ENCODE data around the gene STX19.

STX19 gene, protein sequence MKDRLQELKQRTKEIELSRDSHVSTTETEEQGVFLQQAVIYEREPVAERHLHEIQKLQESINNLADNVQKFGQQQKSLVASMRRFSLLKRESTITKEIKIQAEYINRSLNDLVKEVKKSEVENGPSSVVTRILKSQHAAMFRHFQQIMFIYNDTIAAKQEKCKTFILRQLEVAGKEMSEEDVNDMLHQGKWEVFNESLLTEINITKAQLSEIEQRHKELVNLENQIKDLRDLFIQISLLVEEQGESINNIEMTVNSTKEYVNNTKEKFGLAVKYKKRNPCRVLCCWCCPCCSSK

DNA sequence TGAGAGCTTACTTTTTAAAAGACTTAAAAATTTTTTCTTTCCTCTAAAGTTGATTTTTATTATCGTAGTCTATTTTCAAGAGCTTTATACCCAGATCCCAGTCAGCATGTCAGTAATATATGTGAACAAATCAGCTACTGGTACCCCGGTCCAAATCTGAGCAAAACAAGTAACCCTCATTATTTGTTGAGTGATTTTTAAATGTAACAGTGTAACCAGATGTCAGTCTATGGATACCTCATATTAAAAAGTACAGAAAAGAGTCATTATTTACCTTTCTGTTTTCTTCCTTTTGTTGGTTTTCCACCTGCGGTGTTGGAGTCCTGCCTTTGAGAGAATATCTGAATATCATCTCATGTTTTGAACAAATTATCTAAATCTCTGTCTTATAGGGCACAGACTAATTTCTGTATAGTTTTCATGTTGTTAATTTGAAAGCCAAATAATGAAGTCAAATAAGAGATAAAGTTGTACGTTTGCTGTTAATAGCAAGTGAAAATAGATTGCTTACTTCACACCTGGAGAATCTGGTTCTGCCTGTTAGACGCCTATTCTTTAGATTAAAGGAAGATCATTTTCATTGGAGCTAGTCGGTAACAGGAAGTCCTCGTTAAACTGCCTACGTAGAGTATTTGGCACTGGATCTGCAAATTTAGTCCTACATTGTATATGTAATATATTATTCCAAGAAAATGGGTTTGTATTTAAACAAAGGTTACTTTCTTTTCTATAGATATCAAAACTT, at the start of gene STX19:
TSS of gene STX19 (minus strand) at position 505 of the 745 bp plus-strand sequence. CDS start 13,328 bp downstream, outside the sequence.
- DNase-seq: no peak
- no peak within 1 kb of the TSS for H3K4me3 Mint-ChIP-seq
- no peak for ATAC-seq
- peaks cover 3% of the 10 kb centered on the region for H3K36me3 Mint-ChIP-seq (ENCODE audit: low read depth)
- no peaks in the 10 kb centered on the region for H3K27me3 Mint-ChIP-seq
- no peaks in the 10 kb centered on the region for H3K4me1 Mint-ChIP-seq
- no peaks in the 10 kb centered on the region for H3K9me3 Mint-ChIP-seq
- H3K27ac Mint-ChIP-seq: no peak within 1 kb of the TSS

DNA sequence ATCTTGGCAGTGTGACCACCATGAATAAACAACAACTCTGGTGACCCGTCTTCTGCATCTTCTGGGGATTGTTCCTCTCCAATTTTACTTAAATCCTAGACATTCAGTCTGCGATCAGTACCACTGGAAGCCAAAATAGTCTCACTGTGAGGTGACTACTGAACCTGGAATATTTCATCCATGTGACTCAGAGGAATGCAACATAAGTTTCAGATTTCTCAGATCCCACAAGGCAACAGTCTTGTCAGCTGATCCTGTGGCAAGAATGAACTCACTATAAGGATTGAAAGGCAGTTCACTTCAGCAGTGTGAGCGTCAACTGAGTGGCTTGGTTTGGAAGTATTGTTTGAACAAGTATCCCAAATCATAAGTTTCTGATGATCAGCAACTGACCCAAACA, 47.7 kb upstream of the STX19 start:
- Mint-ChIP-seq H3K4me3 (no peak overlapping the region), H3K27ac (no peak overlapping the region), H3K9me3 (no peaks in the 10 kb centered on the region), H3K36me3 (ENCODE audit: low read depth) (peaks cover 43% of the 10 kb centered on the region), H3K27me3 (no peaks in the 10 kb centered on the region), H3K4me1 (peaks cover 50% of the 10 kb centered on the region)
- ATAC-seq (no peak), DNase-seq (no peak)

DNA sequence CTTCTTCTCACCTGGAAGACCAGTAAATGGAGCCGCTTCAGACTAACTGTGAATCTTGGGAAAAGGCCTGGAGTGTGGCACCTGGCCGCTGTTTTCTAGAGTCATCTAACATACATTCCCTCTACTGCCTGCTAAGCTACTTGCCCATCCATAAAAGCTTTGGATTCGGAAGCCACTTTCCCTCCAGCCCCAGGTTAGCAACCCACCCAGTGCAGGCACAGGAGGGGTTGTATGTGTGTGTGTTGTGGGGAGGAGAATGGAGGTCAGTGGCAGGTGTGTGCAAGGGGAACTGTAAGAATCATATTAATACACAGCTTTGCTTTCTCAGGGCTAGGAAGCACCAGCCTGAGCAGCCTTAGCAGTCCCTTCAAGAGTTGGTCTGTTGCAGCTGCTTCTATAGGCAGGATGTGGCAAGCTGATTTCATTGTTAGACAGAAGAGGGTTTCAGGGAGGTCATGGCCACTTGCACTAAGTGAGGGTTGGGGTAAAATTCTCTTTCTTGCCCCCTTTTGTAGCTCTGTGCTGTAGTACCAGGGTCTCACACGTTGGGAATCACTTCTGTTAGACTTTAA, 43.4 kb upstream of the STX19 start:
- peaks cover 49% of the 10 kb centered on the region for H3K4me1 Mint-ChIP-seq
- ATAC-seq (peak; percentile 59), DNase-seq (no peak)
- no peaks in the 10 kb centered on the region for H3K27me3 Mint-ChIP-seq
- H3K9me3 Mint-ChIP-seq: no peaks in the 10 kb centered on the region
- peaks cover 50% of the 10 kb centered on the region for H3K36me3 Mint-ChIP-seq (ENCODE audit: low read depth)
- H3K4me3 Mint-ChIP-seq: no peak overlapping the region
- peak overlapping the region; percentile 16 for H3K27ac Mint-ChIP-seq

DNA sequence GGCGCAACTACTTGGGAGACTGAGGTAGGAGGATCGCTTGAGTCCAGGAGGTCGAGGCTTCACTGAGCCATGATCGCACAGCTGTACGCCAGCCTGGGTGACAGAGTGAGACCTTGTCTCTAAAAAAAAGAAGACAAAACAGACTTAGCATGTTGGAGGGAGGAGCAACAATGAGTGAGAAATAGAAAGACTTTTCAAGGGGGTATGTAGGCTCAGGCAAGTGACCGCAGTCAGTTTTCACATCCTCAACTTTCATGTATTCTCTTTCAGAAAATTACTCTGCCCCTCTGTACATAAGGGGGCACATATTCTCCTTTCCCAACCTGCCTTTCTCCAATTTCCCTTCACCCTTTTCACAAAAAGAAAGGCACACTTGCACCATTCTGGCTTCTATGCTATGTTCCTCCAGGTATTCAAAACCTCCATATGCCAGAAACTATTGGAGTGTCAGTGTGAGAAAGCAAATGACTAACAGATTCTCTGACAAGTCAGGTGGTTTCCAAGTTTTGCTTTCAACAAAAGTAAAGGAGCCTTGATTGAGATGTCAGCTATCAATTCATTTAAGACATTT, 42.0 kb upstream of the STX19 start:
- Mint-ChIP-seq H3K27ac (peak overlapping the region; percentile 33), H3K9me3 (no peaks in the 10 kb centered on the region), H3K36me3 (ENCODE audit: low read depth) (peaks cover 44% of the 10 kb centered on the region), H3K27me3 (no peaks in the 10 kb centered on the region), H3K4me1 (peaks cover 62% of the 10 kb centered on the region), H3K4me3 (no peak overlapping the region)
- DNase-seq (no peak), ATAC-seq (peak; percentile 39)

DNA sequence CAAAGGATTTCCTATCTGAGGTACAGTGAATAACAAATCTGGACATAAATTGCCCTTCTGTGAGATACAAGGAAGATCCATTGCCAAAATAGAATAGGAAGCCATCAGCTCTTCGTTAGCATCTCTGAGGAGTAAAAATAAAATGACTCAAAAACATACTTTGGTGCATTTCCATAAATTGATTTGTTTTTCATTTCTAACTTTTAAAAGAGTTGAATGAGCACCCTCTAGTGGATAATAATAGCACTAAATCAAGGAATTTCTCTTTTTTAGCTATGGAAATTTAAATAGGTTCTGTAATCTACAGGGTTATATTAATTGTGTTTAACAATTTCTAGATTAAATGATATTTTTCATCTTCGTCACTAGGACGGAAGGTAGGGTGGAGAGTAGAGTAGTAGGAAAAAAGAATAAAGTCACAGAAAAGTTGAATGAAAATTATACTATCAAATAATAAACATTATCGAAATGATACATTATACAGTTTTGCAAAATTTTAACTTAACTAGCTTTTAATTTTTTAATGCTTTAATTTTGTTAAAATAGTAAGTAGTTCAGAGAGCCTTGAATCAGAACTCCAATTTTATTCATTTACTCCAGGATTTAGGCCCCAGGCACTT, 40.9 kb upstream of the STX19 start:
- Mint-ChIP-seq H3K4me3 (no peak overlapping the region), H3K9me3 (no peaks in the 10 kb centered on the region), H3K4me1 (peaks cover 66% of the 10 kb centered on the region), H3K27me3 (no peaks in the 10 kb centered on the region), H3K27ac (no peak overlapping the region), H3K36me3 (ENCODE audit: low read depth) (peaks cover 51% of the 10 kb centered on the region)
- DNase-seq (no peak), ATAC-seq (no peak)

DNA sequence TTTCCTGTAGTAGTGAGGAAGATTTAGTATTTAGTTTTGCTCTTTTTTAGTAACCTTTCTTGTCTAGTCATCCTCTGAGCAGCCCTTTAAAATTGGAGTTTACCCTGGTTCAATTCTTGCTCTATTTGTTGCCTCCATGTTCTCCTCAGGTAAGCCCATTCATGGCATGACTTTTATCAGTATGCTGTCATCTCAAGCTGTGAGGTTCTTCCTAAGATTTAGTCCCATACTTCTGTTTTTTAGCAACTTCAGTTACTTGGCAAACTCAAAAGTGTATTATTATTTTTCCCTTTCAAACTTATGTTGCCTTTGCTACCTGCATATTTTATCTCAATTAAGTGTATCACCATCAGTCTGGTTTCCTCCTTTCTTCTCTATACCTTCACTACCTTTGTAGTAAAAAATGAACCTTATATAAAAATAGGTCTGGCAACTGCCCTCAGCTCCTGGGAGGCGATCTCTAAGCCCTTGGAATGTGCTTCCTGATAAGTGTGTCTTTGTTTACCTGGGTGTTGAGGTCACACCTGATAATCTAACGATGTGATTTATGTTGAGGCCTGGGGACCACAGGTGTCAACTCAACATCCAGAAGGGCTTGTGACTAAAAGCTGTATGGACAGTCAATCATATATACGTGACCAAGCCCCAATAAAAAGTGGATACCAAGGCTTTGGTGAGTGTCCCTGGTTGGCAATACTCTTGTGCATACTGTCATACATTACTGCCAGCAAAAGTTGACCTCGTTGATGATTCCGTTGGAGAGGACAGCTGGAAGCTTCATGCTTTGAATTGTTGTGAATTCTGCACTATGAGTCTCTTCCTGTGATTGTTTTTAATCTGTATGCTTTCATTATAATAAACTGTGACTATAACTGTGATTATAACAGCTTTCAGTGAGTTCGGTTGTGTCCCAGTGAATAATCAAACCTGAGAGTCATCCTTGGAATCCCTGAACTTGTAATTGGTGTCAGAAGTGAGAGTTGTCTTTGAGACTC, 38.4 kb upstream of the STX19 start:
- Mint-ChIP-seq H3K36me3 (ENCODE audit: low read depth) (peaks cover 37% of the 10 kb centered on the region), H3K27ac (peak overlapping the region; percentile 64), H3K4me3 (no peak overlapping the region), H3K27me3 (no peaks in the 10 kb centered on the region), H3K4me1 (peaks cover 67% of the 10 kb centered on the region), H3K9me3 (no peaks in the 10 kb centered on the region)
- no peak for ATAC-seq
- DNase-seq: no peak

DNA sequence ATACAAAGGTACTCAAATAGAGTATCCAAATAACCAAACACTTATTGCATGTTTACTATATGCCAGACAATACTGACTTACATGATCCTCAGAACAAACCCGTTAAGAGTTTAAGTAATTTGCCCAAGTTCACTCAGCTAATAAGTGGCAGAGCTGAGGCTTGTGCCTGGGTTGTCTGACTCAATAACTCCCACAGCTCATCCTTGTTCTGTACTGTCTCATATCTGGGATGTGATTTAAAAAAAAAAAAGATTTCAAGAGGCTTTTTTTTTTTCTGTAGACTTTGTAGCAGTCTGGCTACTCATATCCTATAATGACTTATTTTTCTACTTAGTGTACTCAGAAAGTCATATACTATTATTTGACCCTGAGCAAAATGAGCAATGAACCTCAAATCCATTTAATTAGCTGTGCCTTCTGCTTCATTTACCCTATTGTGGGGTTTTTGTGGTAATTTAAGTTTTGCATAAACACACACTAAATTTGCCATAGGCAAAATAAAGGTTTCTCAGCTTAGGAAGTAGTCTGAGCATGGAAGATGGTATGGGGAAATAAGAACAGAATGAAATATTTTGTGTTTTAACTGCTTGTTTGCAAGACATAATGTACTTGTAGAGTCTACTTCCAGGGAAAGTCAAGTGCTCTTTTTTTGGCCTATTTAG, 37.6 kb upstream of the STX19 start:
- Mint-ChIP-seq H3K27ac (peak overlapping the region; percentile 64), H3K36me3 (ENCODE audit: low read depth) (peaks cover 32% of the 10 kb centered on the region), H3K27me3 (no peaks in the 10 kb centered on the region), H3K9me3 (no peaks in the 10 kb centered on the region), H3K4me3 (no peak overlapping the region), H3K4me1 (peaks cover 61% of the 10 kb centered on the region)
- DNase-seq (no peak), ATAC-seq (no peak)

DNA sequence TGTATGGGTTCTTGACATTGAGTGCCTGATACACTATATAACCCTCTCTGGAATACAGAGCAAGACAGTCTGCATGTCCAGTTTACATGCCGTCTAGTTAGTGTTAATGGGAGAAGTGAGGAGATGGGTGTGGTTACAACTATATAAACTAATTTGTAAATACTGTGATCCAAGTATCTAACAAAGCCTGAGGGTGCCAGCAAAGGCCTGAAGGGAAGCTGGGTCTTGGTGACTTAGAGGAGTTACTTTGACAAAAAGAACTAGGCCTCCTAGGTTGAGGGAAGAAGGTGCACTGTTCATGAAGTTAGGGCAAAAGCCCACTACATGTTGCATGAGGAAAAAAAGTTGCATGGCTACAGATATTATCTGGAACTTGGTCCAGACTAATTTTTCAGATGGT, 36.7 kb upstream of the STX19 start:
- Mint-ChIP-seq H3K36me3 (ENCODE audit: low read depth) (peaks cover 39% of the 10 kb centered on the region), H3K27me3 (no peaks in the 10 kb centered on the region), H3K4me3 (peak overlapping the region; percentile 38), H3K9me3 (no peaks in the 10 kb centered on the region), H3K27ac (peak overlapping the region; percentile 44), H3K4me1 (peaks cover 58% of the 10 kb centered on the region)
- DNase-seq: no peak
- no peak for ATAC-seq

DNA sequence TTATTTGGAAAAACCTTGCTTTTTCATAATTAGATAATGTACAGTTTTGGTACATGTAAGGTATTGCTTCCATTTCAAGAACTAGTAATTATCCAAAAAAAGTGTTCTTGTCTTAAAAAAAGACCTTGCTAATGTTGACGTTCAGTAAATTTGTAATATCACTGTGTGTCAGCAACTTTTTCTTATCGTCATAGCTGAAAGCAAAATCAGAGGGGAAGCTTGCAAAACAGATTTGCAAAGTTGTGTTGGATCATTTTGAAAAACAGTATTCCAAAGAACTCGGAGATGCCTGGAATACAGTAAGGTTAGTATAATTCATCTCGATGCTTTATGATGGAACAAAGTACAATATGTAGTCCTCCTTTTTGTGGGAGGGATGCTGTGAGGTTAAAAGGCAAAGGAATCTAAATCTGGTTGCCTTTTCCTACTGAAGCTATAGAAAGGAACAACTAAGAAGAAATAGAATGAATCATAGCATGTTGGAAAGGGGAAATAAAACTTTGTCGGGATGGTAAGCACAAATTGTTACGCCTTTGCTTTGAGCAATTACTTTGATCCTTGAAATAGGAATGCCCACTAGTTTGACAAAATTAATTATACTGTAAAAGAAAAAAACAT, 36.0 kb upstream of the STX19 start:
- H3K9me3 Mint-ChIP-seq: no peaks in the 10 kb centered on the region
- H3K36me3 Mint-ChIP-seq (ENCODE audit: low read depth): peaks cover 40% of the 10 kb centered on the region
- peaks cover 56% of the 10 kb centered on the region for H3K4me1 Mint-ChIP-seq
- ATAC-seq: no peak
- no peaks in the 10 kb centered on the region for H3K27me3 Mint-ChIP-seq
- H3K4me3 Mint-ChIP-seq: peak overlapping the region; percentile 99
- H3K27ac Mint-ChIP-seq: peak overlapping the region; percentile 99
- DNase-seq: no peak

DNA sequence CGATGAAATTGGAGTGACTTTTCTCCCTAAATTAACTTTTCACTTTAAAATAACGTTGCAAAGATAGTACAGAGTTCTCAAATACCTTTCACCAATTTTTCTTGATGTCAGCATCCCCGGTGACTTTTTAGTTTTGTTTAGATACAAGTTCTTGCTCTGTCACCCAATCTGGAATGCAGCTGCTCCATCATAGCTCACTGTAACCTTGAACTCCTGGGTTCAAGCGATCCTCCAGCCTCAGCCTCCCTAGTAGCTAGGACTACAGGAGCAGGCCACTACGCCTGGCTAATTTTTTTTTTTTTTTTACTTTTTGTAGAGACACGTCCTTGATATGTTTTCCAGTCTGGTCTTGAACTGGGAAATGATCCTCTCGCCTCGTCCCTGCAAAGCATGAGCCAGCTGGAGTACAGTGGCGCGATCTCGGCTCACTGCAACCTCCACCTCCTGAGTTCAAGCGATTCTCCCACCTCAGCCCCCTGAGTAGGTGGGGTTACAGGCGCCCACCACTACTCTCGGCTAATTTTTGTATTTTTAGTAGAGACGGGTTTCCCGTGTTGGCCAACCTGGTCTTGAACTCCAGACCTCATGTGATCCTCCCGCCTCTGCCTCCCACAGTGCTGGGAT, 35.2 kb upstream of the STX19 start:
- DNase-seq: no peak
- peak overlapping the region; percentile 99 for H3K27ac Mint-ChIP-seq
- ATAC-seq: no peak
- H3K9me3 Mint-ChIP-seq: no peaks in the 10 kb centered on the region
- no peaks in the 10 kb centered on the region for H3K27me3 Mint-ChIP-seq
- H3K4me3 Mint-ChIP-seq: peak overlapping the region; percentile 99
- H3K36me3 Mint-ChIP-seq (ENCODE audit: low read depth): peaks cover 41% of the 10 kb centered on the region
- H3K4me1 Mint-ChIP-seq: peaks cover 50% of the 10 kb centered on the region

DNA sequence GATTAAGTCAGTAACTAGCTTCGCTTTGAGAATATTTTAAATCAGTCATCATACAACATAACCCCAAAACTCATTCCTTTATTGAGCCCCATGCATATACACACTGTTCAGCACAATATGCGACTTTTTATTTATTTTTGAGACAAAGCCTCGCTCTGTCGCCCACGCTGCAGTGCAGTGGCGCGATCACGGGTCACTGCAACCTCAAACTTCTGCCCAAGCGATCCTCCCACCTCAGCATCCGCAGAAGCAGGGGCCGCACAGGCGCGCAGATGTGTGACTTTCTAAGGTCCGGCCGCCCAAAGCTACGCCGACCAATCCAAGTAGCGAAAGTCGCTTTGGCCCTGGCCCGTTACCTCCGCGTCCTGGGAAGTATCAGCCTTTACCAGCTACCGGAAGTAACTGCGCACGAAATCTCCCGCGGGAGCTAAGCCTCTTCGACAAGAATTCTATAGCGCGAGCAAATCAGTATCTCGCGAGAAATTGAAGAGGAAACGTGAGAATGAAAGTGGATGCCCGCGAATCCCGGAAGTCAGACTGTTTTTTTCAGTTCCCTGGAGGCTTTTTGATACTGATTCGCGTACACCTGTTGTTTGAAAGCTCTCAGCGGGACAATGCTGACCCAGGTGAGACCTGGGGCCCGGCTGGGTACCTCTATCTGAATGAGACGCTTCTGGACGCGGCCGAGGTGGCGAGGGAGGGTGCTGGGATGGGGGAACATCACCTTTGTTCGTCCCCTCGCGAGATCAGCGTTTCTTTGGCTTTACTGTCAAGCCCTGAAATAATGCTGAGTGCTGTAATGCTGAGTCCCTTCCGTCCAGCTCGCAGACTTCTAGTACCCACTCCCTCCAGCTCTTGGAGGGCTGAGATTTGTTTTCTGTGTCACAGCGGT, 34.4 kb upstream of the STX19 start, which contains the start of the genes DHFR2 and NSUN3:
TSS of gene DHFR2 (minus strand) at position 404 of the 892 bp plus-strand sequence. CDS start 1,405 bp downstream, outside the sequence.
TSS of gene NSUN3 (plus strand) at position 549 of the 892 bp plus-strand sequence. CDS start at position 615, 66 bp downstream.
- Mint-ChIP-seq H3K4me3 (peak within 1 kb of the TSS; percentile 99), H3K4me1 (peaks cover 53% of the 10 kb centered on the region), H3K9me3 (no peaks in the 10 kb centered on the region), H3K27me3 (no peaks in the 10 kb centered on the region), H3K27ac (peak within 1 kb of the TSS; percentile 99), H3K36me3 (ENCODE audit: low read depth) (peaks cover 38% of the 10 kb centered on the region)
- ATAC-seq (peak; percentile 88), DNase-seq (peak; percentile 81)

All from activated naive CD8-positive, alpha-beta T cell treated with anti-CD3 and anti-CD28 coated beads, Interleukin-2, amount 50 U/mL, for 24 hours (primary cell).